GM23248 (cell line): Measurements from ENCODE around the gene ASB2. TPM values are rescaled to one million over a fixed set of nuclear protein-coding genes. Genes with fewer than 3 reads are reported as not detected.

ENCODE experiments used
- DNase-seq: peaks from one replicate; pipeline ENCODE4 v3.0.0-alpha.2; 2015
- H2AFZ ChIP-seq: fragments of 200-600 bp; sonication (generic); 2 replicates; pipeline ENCODE4 v1.6.1; 2016; ENCODE audit warnings: antibody characterized with exemption
- H3F3A ChIP-seq: fragments of 200-600 bp; sonication (generic); 2 replicates; pipeline ENCODE4 v1.6.1; 2016; ENCODE audit warnings: mild to moderate bottlenecking, antibody characterized with exemption, mixed run types; ENCODE audit not compliant: insufficient read depth
- H3K27ac ChIP-seq: fragments of 200-600 bp; sonication (generic); 2 replicates; pipeline ENCODE4 v1.5.1; 2016; ENCODE audit warnings: mild to moderate bottlenecking
- H3K27me3 ChIP-seq: fragments of 200-600 bp; sonication (generic); replicated peaks from 2 replicates; pipeline ENCODE4 v1.6.1; 2016; ENCODE audit warnings: mild to moderate bottlenecking; ENCODE audit not compliant: insufficient read depth
- H3K36me3 ChIP-seq: fragments of 200-600 bp; sonication (generic); 2 replicates; pipeline ENCODE4 v1.6.1; 2016; ENCODE audit warnings: low read depth, mild to moderate bottlenecking
- H3K4me1 ChIP-seq: fragments of 200-600 bp; sonication (generic); 2 replicates; pipeline ENCODE4 v1.6.1; 2016; ENCODE audit warnings: mild to moderate bottlenecking; ENCODE audit not compliant: insufficient read depth
- H3K4me2 ChIP-seq: fragments of 200-600 bp; sonication (generic); one replicate; pipeline ENCODE4 v1.6.1; 2016; ENCODE audit warnings: mild to moderate bottlenecking; ENCODE audit not compliant: unreplicated experiment
- H3K4me3 ChIP-seq: fragments of 200-600 bp; sonication (generic); 2 replicates; pipeline ENCODE4 v1.5.1; 2016; ENCODE audit warnings: mild to moderate bottlenecking
- H3K79me2 ChIP-seq: fragments of 200-600 bp; sonication (generic); 2 replicates; pipeline ENCODE4 v1.6.1; 2016; ENCODE audit warnings: mild to moderate bottlenecking; ENCODE audit not compliant: insufficient read depth
- H3K9ac ChIP-seq: fragments of 200-600 bp; sonication (generic); 2 replicates; pipeline ENCODE4 v1.6.1; 2016; ENCODE audit warnings: mild to moderate bottlenecking
- H3K9me2 ChIP-seq: fragments of 200-600 bp; sonication (generic); 2 replicates; pipeline ENCODE4 v1.6.1; 2016; ENCODE audit warnings: mixed run types, mild to moderate bottlenecking, moderate library complexity; ENCODE audit not compliant: insufficient read depth
- H3K9me3 ChIP-seq: fragments of 200-600 bp; sonication (generic); one replicate; pipeline ENCODE4 v1.6.1; 2017; ENCODE audit warnings: low read depth
- H4K20me1 ChIP-seq: fragments of 200-600 bp; sonication (generic); 2 replicates; pipeline ENCODE4 v1.6.0; 2016; ENCODE audit not compliant: insufficient read depth
- EZH2 ChIP-seq: fragments of 200-600 bp; sonication (generic); IDR thresholded peaks from 2 replicates; pipeline ENCODE4 v1.6.1; 2018; ENCODE audit warnings: antibody characterized with exemption, mild to moderate bottlenecking; ENCODE audit not compliant: insufficient read depth, poor library complexity, severe bottlenecking
- EZH2phosphoT487 ChIP-seq: fragments of 200-600 bp; sonication (generic); IDR thresholded peaks from 2 replicates; pipeline ENCODE4 v1.6.1; 2018; ENCODE audit warnings: antibody characterized with exemption, moderate library complexity, mild to moderate bottlenecking, low read depth; ENCODE audit not compliant: insufficient read depth
- WGBS, 2 experiments: methylation state at CpG; one replicate each; pipeline ENCODE4 v1.1.6; 2015 to 2017; ENCODE audit warnings: low lambda C conversion rate in 2 of 2, low coverage in 1 of 2; ENCODE audit errors: missing lambda C conversion rate in 2 of 2; 5-methylcytosine and 5-hydroxymethylcytosine counted together
- in situ Hi-C: fragments of 300-500 bp; cut with MboI; formaldehyde crosslinking; loops from 2 replicates; pipeline ENCODE4 v1.15.0; 2020
- polyA plus RNA-seq: library from polyadenylated mRNA; unstranded; fragments of >200 nt; fragmentation: Nextera tagmentation; extraction: Ambion mirVana; gene quantifications from 2 replicates; pipeline ENCODE4 v1.2.1, GENCODE V29; 2016
- total RNA-seq: library from RNA; depleted of rRNA; stranded (reverse); fragments of >200 nt; shearing (Covaris generic); gene quantifications from 2 replicates; pipeline ENCODE4 v1.2.3, GENCODE V29; 2014

ASB2 gene
- total and polyA plus RNA-seq, 2 experiments from 2014 or later = 0.06 TPM; not detected in 1

DNA sequence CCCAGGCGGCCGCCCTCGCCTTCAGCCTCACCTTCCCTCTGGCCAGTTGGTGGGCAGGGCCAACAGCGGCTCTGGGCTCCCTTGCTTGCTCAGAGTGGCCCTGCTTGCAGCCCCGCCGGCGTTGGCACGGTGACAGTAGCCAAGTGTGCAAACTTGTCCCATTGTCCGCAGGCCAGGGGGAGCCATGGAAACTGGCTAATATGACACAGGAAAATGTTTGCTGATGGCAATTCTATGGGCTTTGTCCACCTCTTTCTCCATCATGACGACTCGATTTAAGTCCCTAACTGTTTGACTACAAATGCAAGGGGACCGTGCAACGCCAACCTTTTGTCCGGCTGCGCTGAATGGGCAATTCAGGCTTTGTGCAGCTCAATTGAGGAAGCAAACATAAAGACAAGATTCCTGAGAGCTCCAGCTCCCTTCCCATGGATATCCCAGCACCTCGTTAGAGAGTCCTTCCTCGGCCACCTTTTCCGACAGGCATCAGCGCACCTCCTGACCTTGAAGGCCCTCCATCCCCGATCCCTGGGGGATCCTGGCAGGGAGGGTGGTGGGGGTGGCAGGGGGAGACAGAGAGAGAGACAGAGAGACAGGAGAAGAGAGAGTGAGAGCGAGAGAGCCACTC lies 50.0 kb downstream of the ASB2 start:
- Histone ChIP-seq H3K27me3 (no peaks in the 10 kb centered on the region), H3K36me3 (no peaks in the 10 kb centered on the region), H2AFZ (no peak overlapping the region), H3K4me1 (no peaks in the 10 kb centered on the region), H3K4me2 (no peak overlapping the region), H3K9me3 (no peaks in the 10 kb centered on the region), H3K9ac (no peak overlapping the region), H3K79me2 (no peaks in the 10 kb centered on the region), H3K4me3 (no peak overlapping the region), H3K9me2 (no peaks in the 10 kb centered on the region), H3K27ac (no peak overlapping the region), H4K20me1 (no peaks in the 10 kb centered on the region), H3F3A (no peaks in the 10 kb centered on the region)
- WGBS, 2 experiments = 77% methylated on average over 21 of the region's 21 CpGs
- in situ Hi-C loops = no loop called here
- no peak for DNase-seq
- TF ChIP-seq EZH2phosphoT487 = no peak
- TF ChIP-seq EZH2 = no peak

DNA sequence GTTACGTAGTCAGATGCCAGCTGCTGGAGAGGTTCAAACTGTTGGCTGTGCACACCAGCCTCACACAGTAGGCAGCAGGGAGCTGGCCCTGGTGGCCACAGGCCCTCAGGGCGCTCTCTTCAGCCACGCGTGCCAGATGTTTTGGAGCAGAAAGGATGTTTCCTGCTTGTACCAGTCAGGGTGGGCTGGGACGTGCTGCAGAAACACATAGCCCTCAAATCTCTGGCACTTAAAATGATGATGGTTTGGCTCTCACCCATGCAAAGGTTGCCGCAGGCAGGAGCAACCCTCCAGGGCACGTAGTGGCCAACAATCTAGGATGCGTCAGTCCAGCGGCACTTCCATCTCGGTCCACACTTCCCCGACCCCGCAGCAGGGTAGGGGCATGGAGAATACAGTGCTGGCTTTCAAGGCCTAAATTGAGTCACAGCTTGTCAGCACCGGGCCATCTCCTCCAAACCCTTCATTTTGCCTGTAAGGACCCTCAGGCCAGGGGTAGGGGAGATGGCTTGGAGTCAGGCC lies 50.9 kb downstream of the ASB2 start:
- no peak overlapping the region for H2AFZ ChIP-seq
- 56 to 57% methylated on average over 12 to 13 of the region's 13 CpGs for WGBS, 2 experiments

GRCh38 chr14:93924592-93925355 lies 51.6 kb downstream of the ASB2 start:
- Histone ChIP-seq H3K27me3 (no peaks in the 10 kb centered on the region), H3K9me2 (no peaks in the 10 kb centered on the region), H4K20me1 (no peaks in the 10 kb centered on the region), H3K9ac (no peak overlapping the region), H3K4me1 (no peaks in the 10 kb centered on the region), H3K79me2 (no peaks in the 10 kb centered on the region), H3K4me3 (no peak overlapping the region), H3K27ac (no peak overlapping the region), H3K4me2 (no peak overlapping the region), H3F3A (no peaks in the 10 kb centered on the region), H3K36me3 (no peaks in the 10 kb centered on the region), H3K9me3 (no peaks in the 10 kb centered on the region), H2AFZ (no peak overlapping the region)
- TF ChIP-seq EZH2 = no peak
- no peak for DNase-seq
- WGBS, 2 experiments = 48 to 51% methylated on average over 14 of the region's 14 CpGs
- in situ Hi-C loops = no loop called here

More for the DNA sequence above, 50.9 kb downstream of the ASB2 start:
- no peak for DNase-seq
- Histone ChIP-seq H3K9me3 (no peaks in the 10 kb centered on the region), H3K4me3 (no peak overlapping the region), H3K4me1 (no peaks in the 10 kb centered on the region), H3K9ac (no peak overlapping the region), H3K27me3 (no peaks in the 10 kb centered on the region), H3K36me3 (no peaks in the 10 kb centered on the region), H4K20me1 (no peaks in the 10 kb centered on the region), H3F3A (no peaks in the 10 kb centered on the region), H3K4me2 (no peak overlapping the region), H3K27ac (no peak overlapping the region), H3K9me2 (no peaks in the 10 kb centered on the region), H3K79me2 (no peaks in the 10 kb centered on the region)
- TF ChIP-seq EZH2phosphoT487 = no peak
- TF ChIP-seq EZH2 = no peak
- in situ Hi-C loops = no loop called here

- Histone ChIP-seq H3K9ac (no peak overlapping the region), H3K27ac (no peak overlapping the region), H3K36me3 (no peaks in the 10 kb centered on the region), H3K4me2 (no peak overlapping the region), H3K27me3 (no peaks in the 10 kb centered on the region), H3K79me2 (no peaks in the 10 kb centered on the region), H4K20me1 (no peaks in the 10 kb centered on the region), H3K4me3 (no peak overlapping the region), H3F3A (no peaks in the 10 kb centered on the region), H3K9me3 (no peaks in the 10 kb centered on the region), H3K4me1 (no peaks in the 10 kb centered on the region), H3K9me2 (no peaks in the 10 kb centered on the region), H2AFZ (no peak overlapping the region)
- in situ Hi-C loops = no loop called here
- 56 to 68% methylated on average over 8 of the region's 8 CpGs for WGBS, 2 experiments
- DNase-seq = no peak
- TF ChIP-seq EZH2phosphoT487 (no peak), EZH2 (no peak)
Measured at GRCh38 chr14:93923626-93924025, 52.7 kb downstream of the ASB2 start.
